Embryonic facial prominence (tissue), 1 donor: ENCODE data around the gene TRIL.

ENCODE experiments used
- DNase-seq: peaks from one replicate; pipeline ENCODE4 v3.0.0-alpha.2; 2016; ENCODE audit errors: extremely low spot score

TRIL gene

DNA sequence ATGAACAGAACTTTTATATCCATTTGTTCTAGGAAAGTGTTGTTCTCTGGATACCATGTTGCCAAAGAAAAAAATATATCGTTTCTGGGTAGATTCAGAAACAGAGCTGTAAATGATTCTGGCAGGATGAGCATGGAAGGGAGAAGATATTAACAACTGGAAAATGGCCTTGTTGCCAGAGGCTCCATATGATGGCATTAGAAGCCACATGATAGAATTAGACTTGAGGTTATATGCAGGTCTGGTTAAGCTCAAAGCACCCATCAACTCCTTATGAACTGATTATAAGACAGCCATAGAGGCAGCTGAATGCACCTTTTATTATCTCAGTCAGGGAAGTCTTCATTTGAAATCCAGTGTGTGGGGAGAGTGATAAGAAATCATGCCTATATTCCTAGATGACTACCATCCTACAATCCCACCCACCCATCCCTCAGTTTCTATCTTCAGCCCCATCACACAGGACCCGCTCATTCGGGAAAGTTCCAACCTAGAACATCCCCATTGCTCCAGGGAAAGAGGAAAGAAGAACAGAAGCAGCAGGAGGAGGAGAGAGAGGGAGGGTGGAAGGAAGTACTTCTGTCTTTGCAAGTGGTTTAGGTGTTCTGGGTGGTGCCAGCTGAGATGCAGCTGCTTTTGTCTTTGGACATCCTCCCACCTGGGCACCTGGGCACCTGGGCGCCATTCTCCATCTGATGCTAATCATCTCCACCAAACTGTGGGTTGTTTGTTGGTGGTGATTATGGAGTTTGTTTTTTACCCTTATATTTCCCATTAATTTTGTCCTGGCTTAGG is 25.5 kb upstream of the TRIL start:
- DNase-seq, result no peak

DNA sequence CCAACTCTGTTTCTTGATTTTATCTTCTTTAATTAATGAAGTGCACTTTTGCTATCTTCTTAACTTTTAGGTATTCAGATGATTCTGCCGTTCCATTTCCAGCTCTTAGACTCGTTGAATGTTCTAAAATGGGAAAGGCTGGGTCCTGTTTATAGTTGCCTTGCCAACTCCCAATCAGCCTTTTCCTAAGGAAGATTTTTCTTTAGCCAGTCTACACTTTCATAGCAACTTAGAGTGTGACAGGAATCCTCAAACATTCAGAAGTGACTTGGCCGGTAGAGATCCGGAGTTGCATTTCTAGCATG is 23.0 kb upstream of the TRIL start:
- DNase-seq, result no peak

DNA sequence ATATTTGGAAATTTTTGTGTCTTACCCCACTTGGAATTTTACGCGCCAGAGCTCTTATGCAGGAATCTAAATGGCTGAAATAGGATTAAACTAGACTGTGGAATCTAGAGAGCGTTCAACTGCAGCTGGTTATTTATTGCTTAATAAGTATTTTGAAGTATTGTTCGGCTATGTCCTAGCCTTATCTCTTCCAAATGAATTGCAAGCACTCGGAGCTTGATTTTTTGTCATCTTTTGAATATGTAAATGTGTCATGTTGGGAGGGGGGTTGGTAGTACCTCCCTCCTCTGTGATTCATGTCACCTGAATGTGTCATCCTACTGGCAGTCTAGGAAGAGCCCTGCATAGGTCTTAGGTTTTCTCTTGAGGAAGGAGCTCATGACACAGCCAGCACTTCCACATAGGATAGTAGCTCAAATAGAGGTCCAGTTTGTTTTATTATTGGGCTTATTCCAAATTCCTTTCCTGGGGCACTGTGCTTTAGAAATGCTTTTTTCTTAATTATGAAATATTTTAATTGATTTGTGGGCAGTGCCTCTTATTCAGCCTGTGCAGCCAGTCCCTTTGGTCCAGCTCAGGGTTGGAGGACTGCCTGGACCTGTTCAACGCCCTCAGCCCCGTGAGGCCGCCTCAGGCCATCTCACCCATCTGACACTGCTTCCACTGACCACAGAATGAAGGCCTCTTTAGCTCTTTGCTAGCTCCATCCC is 22.5 kb upstream of the TRIL start:
- no peak for DNase-seq

DNA sequence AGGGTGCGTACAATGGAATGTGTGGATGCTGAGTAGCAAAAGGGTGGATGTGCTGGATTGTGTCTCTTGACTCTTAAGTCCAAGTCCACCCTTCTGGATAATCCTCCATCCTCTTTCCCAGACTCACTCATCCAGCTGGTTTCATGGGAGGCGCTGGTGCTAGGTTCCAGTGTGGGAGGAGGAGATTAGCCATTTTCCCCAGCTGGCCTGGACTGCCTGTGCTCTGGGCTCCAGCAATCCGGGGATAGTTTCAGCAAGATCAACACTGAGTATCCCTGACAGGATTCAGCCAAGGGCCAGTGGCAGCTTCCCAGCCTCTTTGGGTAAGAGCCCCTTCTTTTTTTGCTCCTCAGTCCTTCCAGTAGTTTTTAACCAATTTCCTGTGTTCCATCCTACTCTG is 21.6 kb upstream of the TRIL start:
- DNase-seq, result no peak

DNA sequence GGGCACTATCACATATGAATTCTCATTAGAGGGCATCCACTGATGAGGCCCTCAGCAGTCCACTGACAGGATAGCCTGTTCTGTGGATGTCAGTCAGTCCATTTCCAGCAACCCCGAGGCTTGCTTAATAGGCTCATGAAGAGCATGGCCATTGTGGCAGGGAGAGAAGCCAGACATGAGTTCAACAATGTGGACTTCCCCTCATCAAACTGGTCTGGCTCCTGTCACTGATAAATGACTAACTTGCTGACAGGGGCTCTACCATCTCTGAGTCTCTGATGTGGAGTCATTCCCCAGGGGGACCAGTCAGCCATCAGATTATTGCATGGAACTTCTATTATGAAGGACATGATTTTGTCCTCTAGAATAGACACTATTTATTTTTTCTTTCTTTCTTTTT is 19.8 kb upstream of the TRIL start:
- DNase-seq, result no peak

DNA sequence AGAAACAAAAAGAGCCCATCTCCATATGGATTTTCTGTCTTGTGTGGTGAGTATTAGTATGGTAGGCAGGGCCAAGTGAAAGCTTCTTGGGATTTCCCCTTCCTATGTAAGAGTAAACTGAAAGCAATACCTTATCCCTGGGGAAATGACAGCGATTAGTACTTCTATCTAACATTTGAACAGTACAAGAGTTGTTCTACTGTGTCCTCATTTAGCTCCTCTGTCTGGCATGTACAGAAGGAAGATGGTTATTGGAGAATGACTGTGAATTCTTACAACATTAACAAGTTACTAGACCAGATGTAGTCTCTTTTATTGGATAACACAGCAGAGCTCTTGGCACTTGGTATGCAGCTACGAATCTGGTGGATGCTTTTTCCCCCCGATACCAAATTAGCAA is 17.9 kb upstream of the TRIL start:
- no peak for DNase-seq

DNA sequence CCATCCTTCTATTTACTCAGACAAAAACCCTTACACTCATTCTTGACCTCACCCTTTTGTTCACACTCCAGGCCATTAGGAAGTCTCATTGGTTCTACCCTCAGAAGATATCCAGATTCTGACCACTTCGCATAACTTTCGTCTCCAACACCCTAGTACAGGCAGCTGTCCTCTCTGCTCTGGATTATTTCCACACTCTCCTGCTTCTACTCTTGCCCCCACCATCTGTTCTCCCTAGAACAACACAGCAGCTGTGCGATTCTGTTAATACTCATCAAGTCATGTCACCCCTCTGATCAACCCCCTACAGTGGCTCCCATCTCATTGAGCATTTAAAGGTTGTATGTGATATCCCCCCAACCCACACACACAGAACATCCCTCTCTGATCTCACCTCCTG is 15.5 kb upstream of the TRIL start:
- no peak for DNase-seq

DNA sequence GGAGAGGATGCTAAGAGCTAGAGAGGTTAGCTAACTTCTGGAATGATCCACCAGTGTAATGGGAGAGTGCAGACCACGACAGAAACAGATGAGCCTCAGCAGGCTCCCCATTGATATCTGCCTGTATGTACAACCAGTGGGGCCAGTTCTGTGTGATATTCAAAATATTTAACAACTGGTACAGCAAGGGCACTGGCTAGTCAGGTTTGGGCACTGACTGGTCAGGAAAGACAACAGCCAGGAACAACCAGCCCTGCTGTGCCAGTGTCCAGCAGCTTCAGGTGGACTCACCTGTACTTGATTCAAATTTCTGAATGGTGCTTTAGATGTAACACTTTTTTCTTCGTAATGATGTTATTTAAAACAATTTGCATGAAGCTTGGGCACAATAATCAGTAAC is 5.9 kb upstream of the TRIL start:
- no peak for DNase-seq

DNA sequence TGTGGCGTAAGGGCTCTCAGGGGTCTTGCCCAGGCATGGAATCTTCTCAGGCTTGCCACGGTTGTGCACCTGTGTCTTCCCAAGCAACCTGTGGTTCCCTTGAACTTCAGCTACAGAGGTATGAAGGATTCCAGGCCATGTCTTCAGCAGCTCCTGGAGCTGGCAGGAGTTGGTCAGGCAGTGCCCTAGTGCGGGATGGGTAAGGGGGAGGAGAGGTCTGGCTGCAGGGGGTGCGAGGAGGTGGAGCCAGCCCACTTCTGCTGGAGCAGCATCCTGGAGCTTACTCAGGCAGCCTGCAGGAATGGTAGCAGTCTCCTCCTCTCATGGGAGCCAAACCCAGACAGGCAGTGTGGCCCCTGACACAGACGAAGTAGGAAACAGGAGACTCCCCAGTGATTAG is 3.8 kb upstream of the TRIL start:
- no peak for DNase-seq

DNA sequence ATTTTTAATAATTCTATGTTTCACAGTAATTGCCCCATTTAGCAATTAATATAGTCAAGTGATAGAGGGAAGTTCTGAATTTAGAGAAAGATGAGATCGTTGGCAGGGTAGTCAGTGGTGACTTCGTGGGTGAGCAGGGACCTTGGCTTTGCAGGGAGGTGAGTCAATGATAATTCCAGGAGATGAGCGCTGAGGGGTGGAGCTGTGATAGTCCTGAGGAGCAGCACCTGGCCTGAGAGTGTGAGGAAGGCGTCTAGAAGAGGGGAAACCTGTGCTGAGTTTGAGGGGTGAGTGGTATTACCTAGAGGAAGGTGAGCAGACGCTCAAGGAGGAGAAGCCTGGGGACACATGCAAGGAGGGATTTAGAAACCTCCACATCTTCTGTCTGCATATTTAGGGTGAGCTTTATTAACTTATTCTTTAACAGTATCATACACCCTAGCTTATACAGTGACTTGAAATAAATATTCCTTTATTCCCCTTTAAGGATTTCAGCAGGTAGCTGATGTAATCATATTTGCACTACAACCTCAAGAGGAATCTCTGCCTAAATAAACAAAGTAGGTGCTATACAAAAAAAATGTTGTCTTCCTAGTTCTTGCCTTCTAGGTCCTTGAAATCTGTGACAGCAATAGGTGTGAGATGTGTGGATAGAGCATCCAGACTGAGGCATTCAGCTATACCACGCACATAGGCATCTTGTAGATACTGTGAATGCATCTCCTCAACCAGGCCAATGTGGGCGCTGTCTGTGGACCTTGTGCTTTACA is 2.1 kb upstream of the TRIL start:
- DNase-seq, result no peak

DNA sequence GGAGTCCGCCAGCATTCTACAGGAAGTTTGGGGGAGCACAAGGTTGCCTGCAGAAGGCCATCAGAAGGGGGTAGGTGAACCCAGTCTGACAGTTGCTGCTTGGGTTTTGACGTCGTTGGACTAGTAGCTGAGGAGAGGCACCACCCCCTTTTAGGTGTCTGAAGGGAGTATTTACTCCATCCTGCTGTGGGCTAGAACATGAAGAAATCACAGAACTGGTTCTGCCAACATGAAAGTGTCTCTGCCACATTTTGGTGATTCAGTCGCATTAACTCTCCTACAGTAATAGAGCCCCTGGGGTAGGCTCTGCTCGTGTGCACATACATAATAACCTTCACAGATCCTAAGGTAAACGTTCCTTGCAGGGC is 834 bp upstream of the TRIL start:
- no peak for DNase-seq

DNA sequence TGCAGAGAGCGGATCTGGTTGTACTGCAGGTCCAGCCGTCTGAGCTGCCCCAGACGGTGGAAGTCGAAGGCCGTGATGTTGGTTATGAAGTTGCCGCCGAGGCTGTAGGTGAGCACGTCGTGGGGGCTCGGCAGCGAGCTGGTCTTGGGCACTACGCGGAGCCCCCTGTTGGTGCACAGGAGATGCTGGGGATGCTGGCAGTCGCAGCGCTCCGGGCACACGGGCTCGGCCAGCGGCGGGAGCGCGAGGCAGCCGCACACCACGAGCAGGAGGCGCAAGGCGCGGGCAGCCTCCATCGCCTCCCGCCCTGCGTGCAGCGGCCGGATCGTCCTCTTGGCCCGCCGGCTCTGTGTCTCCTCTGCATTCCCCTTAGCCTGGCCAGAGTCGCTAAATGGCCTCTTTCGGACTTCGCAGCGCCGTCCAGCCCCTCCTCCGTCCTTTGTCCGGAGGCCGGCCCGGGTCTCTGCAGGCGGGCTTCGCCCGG is 337 bp downstream of the TRIL start:
- no peak for DNase-seq

DNA sequence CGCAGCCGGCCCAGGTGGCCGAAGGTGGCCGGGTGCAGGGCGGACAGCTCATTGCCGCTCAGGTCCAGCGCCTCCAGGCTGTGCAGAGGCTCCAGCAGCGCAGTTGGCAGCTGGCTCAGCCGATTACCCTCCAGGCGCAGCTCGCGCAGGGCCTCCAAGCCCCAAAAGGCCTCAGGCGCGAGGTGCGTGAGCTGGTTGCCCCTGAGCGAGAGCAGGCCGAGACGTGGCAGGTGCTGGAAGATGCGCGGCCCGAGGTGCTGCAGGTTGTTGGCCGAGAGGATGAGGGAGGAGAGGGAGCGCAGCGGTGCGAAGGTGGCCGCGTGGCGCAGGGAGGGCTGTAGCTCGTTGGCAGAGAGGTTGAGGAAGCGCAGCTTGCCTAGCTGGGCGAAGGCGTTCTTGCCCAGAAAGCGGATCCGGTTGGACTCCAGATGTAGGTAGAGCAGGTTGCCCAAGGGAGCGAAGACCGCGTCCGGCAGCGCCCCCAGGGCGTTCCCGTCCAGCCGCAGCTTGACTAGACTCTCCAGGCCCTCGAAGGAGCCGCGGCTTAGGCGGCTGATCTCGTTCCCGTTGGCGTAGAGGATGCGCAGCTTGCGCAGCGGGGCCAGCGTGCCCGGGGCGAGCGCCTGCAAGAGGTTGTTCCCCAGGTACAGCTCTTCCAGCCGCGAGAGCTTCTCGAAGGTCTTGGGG is 923 bp downstream of the TRIL start:
- DNase-seq, result no peak

DNA sequence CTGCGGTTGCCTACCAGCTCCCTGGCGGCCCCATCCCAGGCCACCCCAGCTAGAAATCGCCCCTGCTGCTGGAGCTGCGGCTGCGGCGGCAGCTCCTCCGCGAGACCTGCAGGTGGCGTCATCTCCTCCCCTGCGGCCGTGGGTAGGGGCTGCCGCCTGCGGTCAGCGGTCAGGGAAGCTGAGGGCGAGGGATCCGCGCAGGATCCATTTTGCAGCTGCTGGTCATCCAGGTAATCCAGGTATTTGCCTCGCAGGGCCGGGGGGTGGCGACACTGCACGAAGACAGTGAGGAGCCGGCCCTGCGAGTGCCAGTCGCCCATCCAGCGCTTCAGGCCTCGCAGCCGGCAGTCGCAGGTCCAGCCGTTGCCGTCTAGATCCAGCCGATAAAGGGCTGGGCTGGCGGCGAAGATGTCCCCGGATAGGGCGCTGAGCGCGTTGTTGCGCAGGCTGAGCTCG is 1.5 kb downstream of the TRIL start:
- no peak for DNase-seq

DNA sequence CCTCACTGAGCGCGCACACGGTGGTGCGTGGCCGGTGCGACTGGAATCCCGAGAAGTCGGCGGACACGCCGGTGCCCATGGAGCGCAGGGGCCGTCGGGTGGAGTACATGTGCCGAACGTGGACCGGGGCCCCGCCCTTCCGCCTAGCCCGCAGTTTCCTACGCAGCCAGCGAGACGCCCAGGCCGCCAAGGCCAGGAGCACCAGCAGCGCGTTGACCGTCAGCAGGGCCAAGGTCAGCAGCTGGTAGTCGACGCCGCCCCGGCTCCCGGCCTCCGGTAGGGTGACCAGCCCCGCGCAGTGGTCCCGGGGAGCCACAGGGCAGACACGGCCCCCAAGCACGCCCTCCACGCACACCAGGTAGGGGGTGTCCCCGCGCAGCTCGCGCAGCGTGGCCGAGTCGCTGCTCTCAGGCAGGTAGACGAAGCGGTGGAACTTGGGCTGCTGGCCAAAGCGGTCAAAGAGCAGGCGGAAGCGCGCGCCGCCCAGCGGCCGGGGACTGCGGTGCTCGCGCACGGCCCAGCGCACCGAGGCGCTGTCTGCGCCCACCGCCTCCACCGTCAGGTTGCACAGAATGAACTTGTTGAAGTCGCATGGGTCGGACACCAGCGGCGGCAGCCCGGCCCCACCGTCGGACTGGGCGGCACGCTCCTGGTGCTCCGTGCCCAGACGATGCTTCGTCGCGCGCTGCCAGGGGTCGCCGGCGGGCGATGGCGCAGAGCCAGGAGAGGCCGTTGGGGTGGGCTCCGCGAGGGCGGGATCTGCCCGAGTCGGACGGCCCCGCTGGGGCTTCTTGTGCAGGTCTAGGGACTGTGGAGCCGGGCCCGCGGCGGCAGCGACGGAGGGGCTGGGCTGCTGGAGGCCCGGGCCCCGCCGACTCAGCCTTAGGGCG is 2.2 kb downstream of the TRIL start:
- DNase-seq, result peak; percentile 50

DNA sequence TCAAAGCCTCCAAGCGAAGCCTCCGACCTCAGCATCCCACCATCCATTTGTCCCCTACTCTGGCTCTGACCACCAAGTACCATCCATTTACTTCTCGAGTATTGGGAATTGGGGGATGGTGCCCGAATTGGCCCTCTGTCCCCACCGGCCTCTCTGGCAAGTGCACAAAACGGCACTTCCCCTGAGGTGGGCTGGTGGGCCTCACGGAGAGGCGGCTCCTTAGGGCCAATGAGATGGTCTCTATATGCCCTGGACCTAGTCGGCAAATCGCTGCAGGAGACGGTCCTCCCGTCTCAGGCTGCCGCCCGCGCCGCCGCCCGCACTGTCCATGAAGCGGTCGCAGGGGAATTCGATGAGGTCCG is 2.8 kb downstream of the TRIL start:
- DNase-seq, result no peak

DNA sequence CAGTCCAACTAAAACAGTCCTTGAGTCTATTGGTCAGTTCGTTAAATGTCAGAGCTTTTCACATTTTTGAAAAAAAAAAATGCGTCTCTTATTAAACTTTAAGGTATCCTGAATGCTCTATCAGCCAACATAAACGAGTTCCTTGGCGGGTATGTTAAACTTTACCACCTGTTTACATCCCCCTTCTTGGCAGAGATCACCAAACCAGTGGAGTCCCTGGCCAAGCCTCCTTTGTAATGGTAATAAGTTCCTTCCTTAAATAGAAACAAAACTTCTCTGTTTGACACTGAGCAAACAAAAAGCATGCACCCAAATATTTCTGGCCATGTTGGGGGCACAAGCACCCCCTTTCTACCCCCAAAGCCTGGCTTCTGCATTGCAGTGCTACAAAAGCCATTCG is 3.2 kb downstream of the TRIL start:
- DNase-seq, result no peak

DNA sequence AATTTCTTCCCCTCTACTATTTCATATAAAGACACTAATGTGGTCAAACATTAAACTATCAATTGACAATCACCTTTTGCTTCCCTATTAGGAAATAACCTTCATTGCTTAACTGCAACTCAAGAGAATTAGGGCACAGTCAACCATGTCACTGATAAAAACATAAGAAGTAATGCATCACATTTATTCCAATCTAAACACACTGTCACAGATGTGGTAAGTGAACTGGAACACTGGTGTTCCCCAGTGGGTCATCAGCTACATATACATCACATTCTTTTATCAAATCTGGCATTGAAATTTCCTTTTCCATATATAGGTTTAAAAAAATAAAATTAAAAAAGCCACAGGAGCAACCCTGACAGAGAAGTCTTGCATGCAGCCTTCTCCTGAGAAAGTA is 3.7 kb downstream of the TRIL start:
- no peak for DNase-seq

DNA sequence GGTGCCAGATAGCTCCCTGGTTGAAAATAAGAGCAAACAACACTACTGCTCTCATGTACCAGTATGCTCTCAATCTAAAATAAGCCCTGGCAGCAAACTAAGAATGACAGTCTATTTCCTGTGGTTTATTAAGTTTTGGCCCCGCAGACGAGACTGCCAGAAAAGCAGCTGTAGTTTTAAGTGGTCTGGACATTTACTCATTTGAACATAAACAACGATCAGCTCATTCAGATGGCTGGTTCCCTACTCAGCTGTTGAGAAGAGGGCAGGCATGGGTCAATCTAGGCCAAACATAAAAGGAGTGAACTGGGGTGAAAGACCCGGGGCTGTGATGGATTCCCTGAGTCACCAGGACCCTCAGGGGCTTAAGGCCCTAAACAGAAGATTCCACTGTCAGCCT is 4.5 kb downstream of the TRIL start:
- DNase-seq, result no peak

DNA sequence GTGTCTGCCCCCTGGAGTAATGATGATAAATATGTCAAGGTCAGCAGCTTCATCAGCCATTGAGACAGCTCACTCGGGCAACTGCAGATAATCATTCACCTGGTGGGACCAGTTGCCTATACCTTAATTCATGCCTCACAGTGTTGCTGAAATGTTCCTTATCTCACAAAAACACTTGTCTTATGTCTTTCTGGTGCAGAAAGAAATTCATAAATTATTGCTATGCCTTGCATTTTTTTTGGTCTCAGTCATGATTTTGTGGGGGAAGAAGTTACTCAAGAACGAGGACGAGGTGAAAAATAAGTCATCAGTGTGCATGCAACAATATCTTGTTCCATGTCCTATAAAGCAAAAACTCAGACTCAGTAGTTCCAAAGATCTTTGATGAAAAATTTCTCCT is 16.0 kb downstream of the TRIL start:
- no peak for DNase-seq

DNA sequence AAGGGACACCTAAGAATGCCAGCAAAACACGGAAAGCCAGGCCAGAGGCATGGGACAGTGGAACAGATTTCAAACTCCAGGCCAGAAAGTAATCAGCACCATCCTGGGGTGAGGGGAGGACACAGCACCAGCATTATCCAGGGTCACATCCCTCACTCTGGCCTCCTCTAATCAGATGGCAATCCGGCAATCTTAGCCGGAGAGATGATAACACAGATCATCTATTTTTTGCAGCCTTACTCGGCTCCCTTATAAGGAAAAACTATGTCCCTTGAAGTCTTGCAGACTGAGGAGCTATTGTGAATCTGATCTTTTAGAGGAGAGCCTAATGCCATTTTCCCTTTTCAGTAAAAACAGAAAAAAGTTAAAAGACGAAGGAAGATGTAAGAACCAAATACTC is 16.5 kb downstream of the TRIL start:
- no peak for DNase-seq
